ENCODE measurements around the gene FAH. TPM values are rescaled to one million over a fixed set of nuclear protein-coding genes. Genes with fewer than 3 reads are reported as not detected.

FAH gene
- polyA plus RNA-seq, 1 donor from 2014 or later, result 3.1 TPM

- Histone ChIP-seq H3K4me2 (ENCODE audit: low read length) (no peak overlapping the region), H3K4me3 (ENCODE audit: low read length) (no peak overlapping the region), H3K27me3 (ENCODE audit: insufficient read depth, low read depth, low read length) (no peaks in the 10 kb centered on the region), H2AFZ (ENCODE audit: low read depth, low read length) (no peak overlapping the region), H3K36me3 (ENCODE audit: insufficient read depth, low read length) (no peaks in the 10 kb centered on the region), H3K9me3 (ENCODE audit: low read length) (no peaks in the 10 kb centered on the region), H3K9ac (ENCODE audit: low read length) (no peak overlapping the region), H3K79me2 (replicated peaks; ENCODE audit: insufficient read depth, low read length) (no peaks in the 10 kb centered on the region), H3F3A (ENCODE audit: insufficient read depth, low read length, poor library complexity, severe bottlenecking) (no peaks in the 10 kb centered on the region), H4K20me1 (ENCODE audit: insufficient read depth) (no peaks in the 10 kb centered on the region), H3K27ac (ENCODE audit: low read length) (no peak overlapping the region), H3K9me2 (ENCODE audit: insufficient read depth, low read length) (no peaks in the 10 kb centered on the region)
- no peak for TF ChIP-seq POLR2AphosphoS5 (IDR thresholded peaks at IDR 0.05)
- no peak for TF ChIP-seq SMC3 (conservative IDR thresholded peaks at IDR 0.05; ENCODE audit: poor library complexity)
- no peak for TF ChIP-seq EZH2 (IDR thresholded peaks at IDR 0.05; ENCODE audit: borderline replicate concordance, insufficient read depth, low read length, poor library complexity, severe bottlenecking)
- TF ChIP-seq MXI1 (conservative IDR thresholded peaks at IDR 0.05; ENCODE audit: poor library complexity, severe bottlenecking), result no peak
- no peak for TF ChIP-seq RAD21 (conservative IDR thresholded peaks at IDR 0.05)
- TF ChIP-seq REST (IDR thresholded peaks at IDR 0.05; ENCODE audit: borderline replicate concordance), result no peak
- no peak for TF ChIP-seq EP300 (conservative IDR thresholded peaks at IDR 0.05; ENCODE audit: poor library complexity, severe bottlenecking)
- TF ChIP-seq TAF1 (IDR thresholded peaks at IDR 0.05; ENCODE audit: low read depth), result no peak
- no peak for TF ChIP-seq CTCF (IDR thresholded peaks at IDR 0.05; ENCODE audit: poor library complexity, severe bottlenecking)
These were observed 19.0 kb downstream of the FAH start for GRCh38 chr15:80171787-80172186.

- H3K36me3 ChIP-seq (ENCODE audit: insufficient read depth, low read length), result no peaks in the 10 kb centered on the region
- no peak overlapping the region for H2AFZ ChIP-seq (ENCODE audit: low read depth, low read length)
- H3K79me2 ChIP-seq (replicated peaks; ENCODE audit: insufficient read depth, low read length), result no peaks in the 10 kb centered on the region
- no peaks in the 10 kb centered on the region for H3K9me3 ChIP-seq (ENCODE audit: low read length)
- H3K9ac ChIP-seq (ENCODE audit: low read length), result no peak overlapping the region
- H3K27me3 ChIP-seq (ENCODE audit: insufficient read depth, low read depth, low read length), result no peaks in the 10 kb centered on the region
- H3K27ac ChIP-seq (ENCODE audit: low read length), result no peak overlapping the region
- H4K20me1 ChIP-seq (ENCODE audit: insufficient read depth), result no peaks in the 10 kb centered on the region
- H3F3A ChIP-seq (ENCODE audit: insufficient read depth, low read length, poor library complexity, severe bottlenecking), result no peaks in the 10 kb centered on the region
- no peak for TF ChIP-seq REST (IDR thresholded peaks at IDR 0.05; ENCODE audit: borderline replicate concordance)
- no peak for TF ChIP-seq EZH2 (IDR thresholded peaks at IDR 0.05; ENCODE audit: borderline replicate concordance, insufficient read depth, low read length, poor library complexity, severe bottlenecking)
- no peak for TF ChIP-seq RAD21 (conservative IDR thresholded peaks at IDR 0.05)
- TF ChIP-seq CTCF (IDR thresholded peaks at IDR 0.05; ENCODE audit: poor library complexity, severe bottlenecking), result no peak
- no peak for TF ChIP-seq EP300 (conservative IDR thresholded peaks at IDR 0.05; ENCODE audit: poor library complexity, severe bottlenecking)
- no peak overlapping the region for H3K4me3 ChIP-seq (ENCODE audit: low read length)
- no peak overlapping the region for H3K4me2 ChIP-seq (ENCODE audit: low read length)
- no peaks in the 10 kb centered on the region for H3K9me2 ChIP-seq (ENCODE audit: insufficient read depth, low read length)
These were observed 19.6 kb downstream of the FAH start for GRCh38 chr15:80172401-80172800.

Data from neural cell (in vitro differentiated cells).